Activated T-cell treated with anti-CD3 and anti-CD28 coated beads, Interleukin-2, amount 50 U/mL, for 72 hours (primary cell): ENCODE results near the gene TRIM39. TPM values are rescaled to one million over a fixed set of nuclear protein-coding genes. Genes with fewer than 3 reads are reported as not detected.

Source experiments
- ATAC-seq, 2 donors: fragments of 150-1000 bp; cut with Tn5 transposase; replicated peaks in 1 of 2; 2 replicates each; pipeline ENCODE4 v1.10.0; 2021; ENCODE audit warnings: moderate library complexity in 2 of 2, mild to moderate bottlenecking in 1 of 2
- DNase-seq, 2 donors: peaks; one replicate each; pipeline ENCODE4 v3.0.0; 2021 to 2022; ENCODE audit warnings: mixed read lengths in 1 of 2
- H3K27ac Mint-ChIP-seq: one replicate; pipeline ENCODE4 v1.8.0; 2022; ENCODE audit warnings: mild to moderate bottlenecking, moderate library complexity, mixed read lengths
- H3K27me3 Mint-ChIP-seq: one replicate; pipeline ENCODE4 v1.8.0; 2022; ENCODE audit warnings: low read depth, mixed read lengths
- H3K36me3 Mint-ChIP-seq, 2 donors: one replicate each; pipeline ENCODE4 v1.8.0; 2022; ENCODE audit warnings: mixed read lengths in 2 of 2, mild to moderate bottlenecking in 1 of 2; ENCODE audit not compliant: insufficient read depth in 2 of 2
- H3K4me1 Mint-ChIP-seq: one replicate; pipeline ENCODE4 v1.8.0; 2022; ENCODE audit warnings: low read depth, mixed read lengths
- H3K4me3 Mint-ChIP-seq, 2 donors: one replicate each; pipeline ENCODE4 v1.8.0; 2022; ENCODE audit warnings: mild to moderate bottlenecking in 2 of 2, mixed read lengths in 2 of 2, moderate library complexity in 2 of 2
- H3K9me3 Mint-ChIP-seq, 2 donors: one replicate each; pipeline ENCODE4 v1.8.0; 2022; ENCODE audit warnings: mixed read lengths in 2 of 2
- total RNA-seq, 2 donors: library from RNA; stranded (reverse); gene quantifications; one replicate each; pipeline ENCODE4 v1.2.3, GENCODE V29; 2022

Gene TRIM39
- total RNA-seq, 2 donors from 2014 or later, result 18.8 to 20.0 TPM

GRCh38 chr6:30319146-30319835 lies 7.4 kb upstream of the TRIM39 start:
- Mint-ChIP-seq H3K27me3 (no peaks in the 10 kb centered on the region), H3K27ac (peak overlapping the region; percentile 43), H3K4me1 (peaks cover 78% of the 10 kb centered on the region), H3K4me3 (peak overlapping the region in 1 of 2 donors; percentile 14), H3K36me3 (peaks cover 0 to 24% of the 10 kb centered on the region in 2 donors), H3K9me3 (no peaks in the 10 kb centered on the region)
- no peak for ATAC-seq
- no peak for DNase-seq

- no peak for DNase-seq
- Mint-ChIP-seq H3K4me3 (peak overlapping the region; percentile 61 to 76), H3K27me3 (no peaks in the 10 kb centered on the region), H3K4me1 (peaks cover 83% of the 10 kb centered on the region), H3K9me3 (no peaks in the 10 kb centered on the region), H3K27ac (peak overlapping the region; percentile 86), H3K36me3 (peaks cover 0 to 25% of the 10 kb centered on the region in 2 donors)
- no peak for ATAC-seq
Observed at GRCh38 chr6:30321692-30322388, 4.9 kb upstream of the TRIM39 start.

GRCh38 chr6:30322527-30323501 lies 3.9 kb upstream of the TRIM39 start:
- Mint-ChIP-seq H3K27ac (peak overlapping the region; percentile 27), H3K36me3 (peaks cover 0 to 18% of the 10 kb centered on the region in 2 donors), H3K4me1 (peaks cover 86% of the 10 kb centered on the region), H3K9me3 (no peaks in the 10 kb centered on the region), H3K27me3 (no peaks in the 10 kb centered on the region), H3K4me3 (peak overlapping the region; percentile 61 to 76)
- ATAC-seq (no peak), DNase-seq (peak in 1 of 2 donors; percentile 38)

GRCh38 chr6:30323806-30324205 lies 2.9 kb upstream of the TRIM39 start:
- no peaks in the 10 kb centered on the region for H3K9me3 Mint-ChIP-seq
- no peaks in the 10 kb centered on the region for H3K27me3 Mint-ChIP-seq
- H3K4me1 Mint-ChIP-seq, result peaks cover 84% of the 10 kb centered on the region
- H3K36me3 Mint-ChIP-seq, result peaks cover under 1 to 19% of the 10 kb centered on the region in 2 donors
- peak overlapping the region; percentile 97 to 99 for H3K4me3 Mint-ChIP-seq
- no peak overlapping the region for H3K27ac Mint-ChIP-seq
- ATAC-seq (no peak), DNase-seq (peak in 1 of 2 donors; percentile 12)

- peak; percentile 77 to 78 for ATAC-seq
- peaks cover 76% of the 10 kb centered on the region for H3K4me1 Mint-ChIP-seq
- peak overlapping the region; percentile 94 for H3K27ac Mint-ChIP-seq
- peaks cover 5 to 21% of the 10 kb centered on the region in 2 donors for H3K36me3 Mint-ChIP-seq
- H3K9me3 Mint-ChIP-seq, result no peaks in the 10 kb centered on the region
- peak; percentile 83 to 88 for DNase-seq
- no peaks in the 10 kb centered on the region for H3K27me3 Mint-ChIP-seq
- peak overlapping the region; percentile 97 to 99 for H3K4me3 Mint-ChIP-seq
Observed at GRCh38 chr6:30325150-30325872, 1.4 kb upstream of the TRIM39 start.

GRCh38 chr6:30325873-30326525 lies 728 bp upstream of the TRIM39 start:
- peak overlapping the region; percentile 94 for H3K27ac Mint-ChIP-seq
- H3K4me3 Mint-ChIP-seq, result peak overlapping the region; percentile 97 to 99
- peak; percentile 67 to 69 for ATAC-seq
- no peaks in the 10 kb centered on the region for H3K27me3 Mint-ChIP-seq
- no peaks in the 10 kb centered on the region for H3K9me3 Mint-ChIP-seq
- peaks cover 6 to 20% of the 10 kb centered on the region in 2 donors for H3K36me3 Mint-ChIP-seq
- peak; percentile 80 for DNase-seq
- peaks cover 69% of the 10 kb centered on the region for H3K4me1 Mint-ChIP-seq

- ATAC-seq, result no peak
- H3K36me3 Mint-ChIP-seq, result peaks cover 6 to 17% of the 10 kb centered on the region in 2 donors
- peak overlapping the region; percentile 85 to 99 for H3K4me3 Mint-ChIP-seq
- H3K27ac Mint-ChIP-seq, result peak overlapping the region; percentile 78
- no peaks in the 10 kb centered on the region for H3K27me3 Mint-ChIP-seq
- no peak for DNase-seq
- no peaks in the 10 kb centered on the region for H3K9me3 Mint-ChIP-seq
- H3K4me1 Mint-ChIP-seq, result peaks cover 56% of the 10 kb centered on the region
Observed at GRCh38 chr6:30327232-30327746, 562 bp downstream of the TRIM39 start.

GRCh38 chr6:30328397-30328796 lies 1.7 kb downstream of the TRIM39 start:
- H3K27me3 Mint-ChIP-seq, result no peaks in the 10 kb centered on the region
- peaks cover 47% of the 10 kb centered on the region for H3K4me1 Mint-ChIP-seq
- H3K4me3 Mint-ChIP-seq, result peak overlapping the region in 1 of 2 donors; percentile 85
- H3K9me3 Mint-ChIP-seq, result no peaks in the 10 kb centered on the region
- DNase-seq (no peak), ATAC-seq (no peak)
- no peak overlapping the region for H3K27ac Mint-ChIP-seq
- peaks cover 6 to 13% of the 10 kb centered on the region in 2 donors for H3K36me3 Mint-ChIP-seq

GRCh38 chr6:30329331-30329730 lies 2.6 kb downstream of the TRIM39 start:
- DNase-seq (peak in 1 of 2 donors; percentile 15), ATAC-seq (no peak)
- Mint-ChIP-seq H3K4me3 (no peak overlapping the region), H3K9me3 (no peaks in the 10 kb centered on the region), H3K27ac (no peak overlapping the region), H3K4me1 (peaks cover 39% of the 10 kb centered on the region), H3K36me3 (peaks cover 6 to 14% of the 10 kb centered on the region in 2 donors), H3K27me3 (no peaks in the 10 kb centered on the region)

GRCh38 chr6:30331981-30332380 lies 5.3 kb downstream of the TRIM39 start:
- Mint-ChIP-seq H3K4me1 (peaks cover 24% of the 10 kb centered on the region), H3K36me3 (peaks cover 8 to 22% of the 10 kb centered on the region in 2 donors), H3K4me3 (no peak overlapping the region), H3K27me3 (no peaks in the 10 kb centered on the region), H3K9me3 (no peaks in the 10 kb centered on the region), H3K27ac (no peak overlapping the region)
- DNase-seq, result no peak
- no peak for ATAC-seq

GRCh38 chr6:30334075-30334783 lies 7.5 kb downstream of the TRIM39 start:
- Mint-ChIP-seq H3K27ac (no peak overlapping the region), H3K27me3 (no peaks in the 10 kb centered on the region), H3K9me3 (no peaks in the 10 kb centered on the region), H3K36me3 (peaks cover 5 to 20% of the 10 kb centered on the region in 2 donors), H3K4me1 (peaks cover 4% of the 10 kb centered on the region), H3K4me3 (no peak overlapping the region)
- DNase-seq (no peak), ATAC-seq (no peak)
